Fibroblast of mammary gland (primary cell): ENCODE data around the gene LGI2.
A peak's percentile ranks its signal among the peaks of the same experiment; 100 is the strongest.

Experiments used
- DNase-seq: peaks from one replicate; pipeline ENCODE4 v3.0.0-alpha.2; 2010; ENCODE audit warnings: low read depth
- H3K4me3 ChIP-seq: 2 replicates; pipeline ENCODE4 v1.5.1; 2011; ENCODE audit warnings: low read depth, mild to moderate bottlenecking, low read length, moderate library complexity; ENCODE audit not compliant: control insufficient read depth
- CTCF ChIP-seq: conservative IDR thresholded peaks from 2 replicates; pipeline ENCODE4 v1.5.1; 2011; ENCODE audit warnings: low read depth, low read length, inconsistent platforms; ENCODE audit not compliant: control insufficient read depth, insufficient read depth

The LGI2 gene

GRCh38 chr4:25051534-25051933 lies 20.8 kb upstream of the LGI2 start:
- no peak overlapping the region for H3K4me3 ChIP-seq
- no peak for TF ChIP-seq CTCF
- DNase-seq: no peak

GRCh38 chr4:25050370-25051078 lies 19.8 kb upstream of the LGI2 start:
- no peak for TF ChIP-seq CTCF
- no peak for DNase-seq
- H3K4me3 ChIP-seq: no peak overlapping the region

- TF ChIP-seq CTCF: no peak
- DNase-seq: no peak
- H3K4me3 ChIP-seq: no peak overlapping the region
Measured at GRCh38 chr4:25043548-25043947, 12.8 kb upstream of the LGI2 start.

GRCh38 chr4:25033526-25033925 lies 2.8 kb upstream of the LGI2 start:
- H3K4me3 ChIP-seq: no peak overlapping the region
- DNase-seq: no peak
- no peak for TF ChIP-seq CTCF

- peak; percentile 54 for DNase-seq
- peak; percentile 2 for TF ChIP-seq CTCF
- H3K4me3 ChIP-seq: no peak overlapping the region
Measured at GRCh38 chr4:25032126-25032525, 1.4 kb upstream of the LGI2 start.

- DNase-seq: peak; percentile 40
- peak overlapping the region; percentile 17 for H3K4me3 ChIP-seq
- TF ChIP-seq CTCF: no peak
Measured at GRCh38 chr4:25031077-25031621, 403 bp upstream of the LGI2 start.
